Posterior vena cava (tissue), 2 donors: Measurements from ENCODE around the gene DENND10. TPM values are rescaled to one million over a fixed set of nuclear protein-coding genes. Genes with fewer than 3 reads are reported as not detected.
"Not testable (repeated sequence)": the region's sequence is repeated elsewhere in the genome, so short reads cannot be mapped to it uniquely, and the experiment has no call there.

Source experiments
- DNase-seq: peaks from one replicate; pipeline ENCODE4 v3.0.0-alpha.2; 2020; ENCODE audit warnings: low spot score
- intact Hi-C, 2 donors: fragments of 100-400 bp; cut with DNase I; formaldehyde crosslinking; loops; one replicate each; pipeline versions ENCODE4 v1.14.1 to v1.14.2; 2022 to 2023
- total RNA-seq, 2 donors: library from RNA; stranded (reverse); fragmentation: NEBNext Ultra II Directional; extraction: Animal tissue kit (Norgen Biotek cat#: 25700); gene quantifications; one replicate each; pipeline ENCODE4 v1.2.1, GENCODE V29; 2021
- donor health status: DM: yes; HTN: yes; CAD: no.
- donor health status: DM: yes; HTN: yes; CAD: no.

The DENND10 gene
- total RNA-seq, 2 donors from 2014 or later: 19.5 to 25.9 TPM

- intact Hi-C loops: no loop called here
Observed at GRCh38 chr10:119120875-119121274, 17.0 kb downstream of the DENND10 start.

GRCh38 chr10:119125942-119126341 is 22.0 kb downstream of the DENND10 start:
- DNase-seq: no peak
- intact Hi-C loops: no loop called here

More at GRCh38 chr10:119120875-119121274, 17.0 kb downstream of the DENND10 start:
- no peak for DNase-seq

GRCh38 chr10:119129721-119130120 is 25.8 kb downstream of the DENND10 start:
- intact Hi-C loops: no loop called here
- no peak for DNase-seq

DNA sequence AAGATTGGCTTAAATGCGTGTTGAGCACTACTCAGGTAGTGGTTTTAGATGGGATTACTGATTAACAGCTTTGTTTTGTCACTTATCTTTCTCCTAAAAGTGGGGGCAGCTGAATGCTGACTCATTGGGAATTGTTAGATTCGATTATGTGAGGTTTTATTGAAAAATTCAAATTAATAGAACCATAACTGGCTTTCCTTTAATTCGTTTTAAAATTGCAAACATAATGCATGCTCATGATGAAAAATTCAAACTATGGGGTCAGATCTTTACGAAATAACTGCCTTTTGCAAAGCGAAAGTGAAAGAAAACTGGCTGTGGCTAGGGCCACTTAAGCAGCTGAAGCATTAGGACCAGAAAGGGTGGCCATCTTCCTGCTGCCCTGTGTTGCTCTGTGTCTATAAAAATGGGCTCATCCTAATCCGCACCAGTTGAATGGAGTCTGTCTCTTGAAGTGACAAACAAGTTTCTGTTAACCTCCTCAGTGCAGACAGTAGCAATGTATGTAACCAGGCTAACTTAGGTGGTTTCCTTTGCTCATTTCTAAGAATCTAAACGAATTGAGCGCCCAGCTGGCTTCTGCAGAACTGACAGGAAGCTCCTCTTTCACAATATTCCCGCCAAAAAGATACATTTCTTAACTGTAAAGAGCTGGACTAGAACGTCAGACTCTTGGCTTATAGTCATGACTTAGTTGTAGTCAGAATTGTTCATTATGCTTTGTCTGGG is 27.8 kb downstream of the DENND10 start:
- intact Hi-C loops: no loop called here

GRCh38 chr10:119132521-119133345 is 28.8 kb downstream of the DENND10 start:
- intact Hi-C loops: no loop called here
- DNase-seq: no peak

More for the DNA sequence above, 27.8 kb downstream of the DENND10 start:
- no peak for DNase-seq

DNA sequence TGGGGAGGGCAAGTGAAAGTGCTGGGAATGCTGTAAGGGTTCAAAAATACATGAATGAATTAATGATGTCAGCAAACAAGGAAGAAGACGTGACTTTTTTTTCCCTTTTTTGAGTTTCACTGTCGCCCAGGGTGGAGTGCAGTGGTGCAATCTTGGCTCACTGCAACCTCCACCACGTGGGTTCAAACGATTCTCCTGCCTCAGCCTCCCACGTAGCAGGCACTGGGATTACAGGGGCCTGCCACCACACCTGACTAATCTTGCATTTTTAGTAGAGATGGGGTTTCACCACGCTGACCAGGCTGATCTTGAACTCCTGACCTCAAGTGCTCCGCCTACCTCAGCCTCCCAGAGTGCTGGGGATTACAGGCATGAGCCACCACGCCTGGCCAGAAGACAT is 30.0 kb downstream of the DENND10 start:
- intact Hi-C loops: no loop called here
- DNase-seq: peak; percentile 41

- DNase-seq: peak; percentile 37
- intact Hi-C loops: no loop called here
Observed at GRCh38 chr10:119135513-119135881, 31.6 kb downstream of the DENND10 start.

- peak; percentile 1 for DNase-seq
- intact Hi-C loops: no loop called here
Observed at GRCh38 chr10:119136084-119136483, 32.2 kb downstream of the DENND10 start.

- intact Hi-C loops: not testable (repeated sequence)
- DNase-seq: peak; percentile 18
Observed at GRCh38 chr10:119137878-119138277, 34.0 kb downstream of the DENND10 start.

DNA sequence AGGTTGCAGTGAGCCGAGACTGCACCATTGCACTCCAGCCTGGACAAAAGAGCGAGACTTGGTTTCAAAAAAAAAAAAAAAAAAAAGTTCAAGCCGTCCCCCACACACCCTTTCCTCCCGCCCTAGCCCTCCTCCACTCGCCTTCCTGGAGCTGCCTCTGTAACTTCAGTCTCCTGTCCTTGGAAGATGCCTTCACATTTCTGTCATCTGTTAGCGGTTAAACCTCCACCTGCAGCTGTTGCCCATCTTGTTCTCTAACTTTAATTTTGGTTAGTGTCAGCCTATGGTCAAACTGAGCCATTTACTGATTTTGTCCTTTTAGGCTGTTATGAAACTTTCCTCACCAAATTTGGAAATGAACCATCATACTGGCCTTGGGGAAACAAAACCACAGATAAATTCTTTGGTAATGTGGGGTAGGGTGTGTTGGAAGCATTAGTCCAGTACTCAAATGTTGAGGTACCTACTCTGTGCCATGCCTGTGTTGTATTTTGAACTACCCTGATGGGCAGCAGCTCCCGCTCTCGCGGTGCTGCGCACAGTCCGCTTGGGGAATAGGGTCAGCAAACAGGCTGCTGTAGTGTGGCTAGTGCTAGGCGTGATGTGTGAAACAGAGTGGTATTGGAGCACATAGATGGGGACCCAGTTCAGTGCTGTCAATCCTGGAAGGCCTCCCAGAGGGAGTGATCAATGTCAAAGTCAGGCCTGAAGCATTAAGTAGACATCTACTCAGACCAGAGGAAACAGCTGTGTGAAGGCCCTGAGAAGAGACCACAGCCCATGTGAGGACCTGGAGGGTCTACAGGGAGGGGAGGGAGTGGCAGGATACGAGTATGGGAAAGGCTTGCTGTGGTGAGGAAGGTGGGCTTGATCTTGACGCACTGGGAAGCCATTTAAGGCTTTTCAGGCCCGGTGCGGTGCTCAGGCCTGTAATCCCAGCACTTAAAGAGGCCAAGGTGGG is 34.7 kb downstream of the DENND10 start:
- intact Hi-C loops: no loop called here
- peak; percentile 48 for DNase-seq

DNA sequence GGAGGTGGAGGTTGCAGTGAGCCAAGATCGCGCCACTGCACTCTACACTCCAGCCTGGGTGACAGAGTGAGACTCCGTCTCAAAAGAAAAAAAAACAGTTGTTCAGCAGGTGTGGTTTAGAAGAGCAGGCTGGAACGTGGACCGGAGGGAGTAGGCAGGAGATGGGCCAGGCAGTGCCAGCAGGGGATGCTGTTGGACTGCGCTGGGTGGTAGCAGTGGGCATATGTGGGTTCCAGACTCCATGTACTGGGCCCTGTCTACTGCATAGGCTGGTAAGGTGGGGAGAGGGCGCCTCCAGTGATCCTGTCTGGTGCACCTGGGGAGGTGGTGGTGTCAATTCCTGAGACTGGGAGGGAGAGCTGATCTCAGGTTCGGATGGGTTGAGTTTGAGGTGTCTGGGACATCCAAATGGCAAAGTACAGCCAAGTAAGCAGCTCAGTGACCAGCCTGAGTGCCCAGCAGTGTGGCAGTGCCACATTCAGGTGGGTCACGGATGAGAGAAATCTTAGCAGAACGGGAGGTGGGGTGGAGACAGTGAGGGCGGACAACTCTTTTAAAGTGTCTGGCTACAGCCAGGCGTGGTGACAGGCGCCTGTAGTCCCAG is 35.7 kb downstream of the DENND10 start:
- intact Hi-C loops: no loop called here
- peak; percentile 83 for DNase-seq

GRCh38 chr10:119140603-119141245 is 36.8 kb downstream of the DENND10 start:
- intact Hi-C loops: no loop called here
- peak; percentile 58 for DNase-seq

GRCh38 chr10:119143657-119144056 is 39.7 kb downstream of the DENND10 start:
- DNase-seq: no peak
- intact Hi-C loops: no loop called here

GRCh38 chr10:119149157-119149556 is 45.2 kb downstream of the DENND10 start:
- DNase-seq: peak; percentile 43
- intact Hi-C loops: no loop called here

DNA sequence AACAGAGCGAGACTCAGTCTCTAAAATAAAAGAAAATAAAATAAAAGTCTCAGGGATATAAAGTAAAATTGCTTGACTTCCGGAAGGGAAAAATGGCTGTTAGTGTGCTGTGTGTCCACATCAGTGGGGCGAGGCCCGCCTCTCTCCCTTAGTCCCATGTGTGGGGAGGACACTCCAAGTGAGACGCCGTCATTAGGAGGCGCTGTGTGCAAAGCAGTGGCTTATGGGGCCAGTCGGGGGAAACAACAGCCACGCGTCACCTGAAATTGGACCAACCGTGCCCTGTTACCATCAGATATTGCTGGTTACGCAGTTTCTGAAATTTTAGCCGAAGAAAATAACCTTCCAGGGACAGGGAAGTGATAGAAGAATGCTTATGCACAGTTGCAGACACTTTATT is 45.8 kb downstream of the DENND10 start:
- intact Hi-C loops: no loop called here
- DNase-seq: peak; percentile 72

GRCh38 chr10:119151601-119152000 is 47.7 kb downstream of the DENND10 start:
- DNase-seq: peak; percentile 40
- intact Hi-C loops: not testable (repeated sequence)

GRCh38 chr10:119153041-119153440 is 49.1 kb downstream of the DENND10 start:
- peak; percentile 41 for DNase-seq
- intact Hi-C loops: no loop called here

DNA sequence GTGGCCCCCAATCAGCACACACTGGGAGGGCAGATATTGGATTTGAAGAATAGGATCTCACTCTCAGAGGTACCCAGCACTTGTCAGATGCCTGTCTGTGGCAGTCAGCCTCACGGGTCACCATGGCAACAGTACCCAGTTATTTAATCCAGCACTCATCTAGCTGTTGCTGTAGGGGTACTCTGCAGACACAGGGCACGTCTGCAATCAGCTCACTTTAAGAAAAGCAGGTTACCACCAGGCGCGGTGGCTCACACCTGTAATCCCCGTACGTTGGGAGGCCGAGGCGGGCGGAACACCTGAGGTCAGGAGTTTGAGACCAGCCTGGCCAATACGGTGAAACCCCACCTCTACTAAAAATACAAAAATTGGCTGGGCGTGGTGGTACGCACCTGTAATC is 49.7 kb downstream of the DENND10 start:
- intact Hi-C loops: no loop called here
- peak; percentile 42 for DNase-seq

DNA sequence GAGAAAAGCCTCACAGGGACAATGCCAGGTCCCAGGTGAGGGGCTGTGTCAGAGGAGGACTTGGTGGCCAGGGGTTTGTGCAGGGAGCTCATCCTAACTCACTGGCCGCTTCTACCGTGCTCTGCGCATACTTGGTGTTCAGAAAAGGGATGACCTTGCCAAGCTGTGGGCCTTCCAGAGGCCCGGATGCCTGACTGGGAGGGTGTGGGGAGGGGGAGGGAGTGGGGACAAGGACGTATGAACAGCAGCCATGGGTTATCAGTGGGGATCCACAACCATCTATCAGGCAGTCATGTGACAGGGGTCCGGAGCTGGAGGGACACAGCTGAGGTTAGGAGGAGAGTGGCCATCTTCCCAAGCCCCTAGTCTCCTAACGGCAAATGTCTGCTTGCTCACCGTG is 55.4 kb downstream of the DENND10 start:
- peak; percentile 30 for DNase-seq
- intact Hi-C loops: no loop called here
